ENCODE measurements around the gene SNF8.

- no peak for TF ChIP-seq POLR2A (IDR thresholded peaks at IDR 0.05; ENCODE audit: low read depth, low read length)
- peak; percentile 66 to 69 for TF ChIP-seq CTCF (IDR thresholded peaks at IDR 0.05; ENCODE audit: extremely low read depth in 1 of 2, insufficient read depth in 1 of 2, low read depth in 1 of 2, low read length in 2 of 2)
- TF ChIP-seq POLR2AphosphoS5 (IDR thresholded peaks at IDR 0.05; ENCODE audit: insufficient read depth, low read depth, low read length), result no peak
- TF ChIP-seq EZH2 (IDR thresholded peaks at IDR 0.05; ENCODE audit: borderline replicate concordance, low read depth, low read length, severe bottlenecking), result no peak
Observed at GRCh38 chr17:48954300-48954755, 9.7 kb upstream of the SNF8 start.
